Muscle layer of duodenum (tissue), 2 donors: ENCODE data around the gene REN.

Source experiments
- H3K27ac ChIP-seq: one replicate; pipeline ENCODE4 v1.7.0; 2013; ENCODE audit warnings: mild to moderate bottlenecking, low read length
- H3K27me3 ChIP-seq: one replicate; pipeline ENCODE4 v1.7.0; 2013; ENCODE audit warnings: low read depth, mild to moderate bottlenecking, control low read depth, low read length
- H3K36me3 ChIP-seq, 2 donors: one replicate each; pipeline ENCODE4 v1.7.0; 2013; ENCODE audit warnings: low read length in 2 of 2, control low read depth in 1 of 2, mild to moderate bottlenecking in 1 of 2; ENCODE audit not compliant: insufficient read depth in 2 of 2, control insufficient read depth in 1 of 2
- H3K4me1 ChIP-seq, 2 donors: one replicate each; pipeline ENCODE4 v1.7.0; 2013; ENCODE audit warnings: low read length in 2 of 2, mild to moderate bottlenecking in 2 of 2, control low read depth in 1 of 2, moderate library complexity in 1 of 2; ENCODE audit not compliant: insufficient read depth in 2 of 2, control insufficient read depth in 1 of 2
- H3K4me3 ChIP-seq, 2 donors: one replicate each; pipeline ENCODE4 v1.7.0; 2013; ENCODE audit warnings: low read length in 2 of 2, low read depth in 1 of 2, mild to moderate bottlenecking in 1 of 2
- H3K9me3 ChIP-seq, 2 donors: one replicate each; pipeline ENCODE4 v1.7.0; 2013; ENCODE audit warnings: low read length in 2 of 2, control low read depth in 1 of 2, mild to moderate bottlenecking in 1 of 2; ENCODE audit not compliant: control insufficient read depth in 1 of 2
- donor health status: healthy.

The REN gene

DNA sequence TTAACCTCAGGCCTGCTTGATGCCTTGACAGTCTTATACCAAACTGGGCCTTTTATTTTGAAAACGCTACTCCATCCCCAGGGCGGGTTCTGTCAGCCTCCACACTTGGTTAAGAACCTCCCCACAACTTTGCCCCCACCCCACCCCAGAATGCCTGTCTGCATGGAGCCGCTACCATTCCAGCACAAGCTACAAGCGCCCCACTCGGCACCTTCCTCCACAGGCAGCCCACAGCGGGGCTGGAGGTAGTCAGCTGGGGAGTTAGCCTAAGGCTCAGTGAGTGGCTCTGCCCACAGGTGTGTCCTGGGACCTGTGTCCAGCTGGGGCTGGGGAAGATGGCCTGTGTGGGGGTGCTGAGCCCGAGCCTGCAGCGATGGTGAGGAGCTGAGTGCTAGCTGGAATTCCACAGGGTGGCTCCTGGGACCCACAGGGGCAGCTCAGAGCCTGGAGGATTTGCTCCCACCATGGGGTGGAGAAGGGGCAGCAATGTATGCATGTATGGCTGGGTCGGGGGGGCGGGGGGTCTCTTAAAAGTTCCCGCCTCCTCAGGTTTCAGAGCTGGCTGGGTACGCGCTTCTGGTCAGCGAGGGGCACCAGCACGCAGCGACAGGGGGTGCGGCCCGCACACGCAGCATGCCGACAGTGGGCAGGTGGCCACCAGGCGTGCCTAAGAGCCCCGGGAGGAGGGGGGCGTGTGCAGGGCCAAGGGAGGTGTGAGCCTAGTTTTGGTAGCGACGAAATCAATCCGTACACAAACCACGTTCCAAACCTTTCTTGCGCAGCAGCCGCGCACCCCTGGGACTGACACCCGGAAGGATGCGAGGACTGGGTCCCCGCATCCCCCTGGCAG, 15.2 kb downstream of the REN start:
- H3K36me3 ChIP-seq, result no peaks in the 10 kb centered on the region
- H3K4me1 ChIP-seq, result peaks cover 0 to 8% of the 10 kb centered on the region in 2 donors
- H3K27me3 ChIP-seq, result no peaks in the 10 kb centered on the region
- peak overlapping the region; percentile 26 to 72 for H3K4me3 ChIP-seq
- H3K9me3 ChIP-seq, result no peaks in the 10 kb centered on the region
- H3K27ac ChIP-seq, result no peak overlapping the region

GRCh38 chr1:204149635-204150565, 16.2 kb downstream of the REN start:
- no peak overlapping the region for H3K27ac ChIP-seq
- H3K4me1 ChIP-seq, result peaks cover 0 to 8% of the 10 kb centered on the region in 2 donors
- H3K27me3 ChIP-seq, result no peaks in the 10 kb centered on the region
- H3K9me3 ChIP-seq, result no peaks in the 10 kb centered on the region
- no peaks in the 10 kb centered on the region for H3K36me3 ChIP-seq
- H3K4me3 ChIP-seq, result peak overlapping the region in 1 of 2 donors; percentile 7

GRCh38 chr1:204149107-204149506, 17.0 kb downstream of the REN start:
- H3K4me1 ChIP-seq, result peaks cover 0 to 8% of the 10 kb centered on the region in 2 donors
- no peaks in the 10 kb centered on the region for H3K36me3 ChIP-seq
- no peak overlapping the region for H3K27ac ChIP-seq
- H3K9me3 ChIP-seq, result no peaks in the 10 kb centered on the region
- no peak overlapping the region for H3K4me3 ChIP-seq
- no peaks in the 10 kb centered on the region for H3K27me3 ChIP-seq

- Histone ChIP-seq H3K27me3 (no peaks in the 10 kb centered on the region), H3K36me3 (no peaks in the 10 kb centered on the region), H3K4me1 (peaks cover 0 to 6% of the 10 kb centered on the region in 2 donors), H3K4me3 (no peak overlapping the region), H3K9me3 (no peaks in the 10 kb centered on the region), H3K27ac (no peak overlapping the region)
These were observed 18.4 kb downstream of the REN start for GRCh38 chr1:204147406-204148383.

- H3K27me3 ChIP-seq, result no peaks in the 10 kb centered on the region
- H3K9me3 ChIP-seq, result no peaks in the 10 kb centered on the region
- no peak overlapping the region for H3K4me3 ChIP-seq
- H3K36me3 ChIP-seq, result no peaks in the 10 kb centered on the region
- no peaks in the 10 kb centered on the region for H3K4me1 ChIP-seq
- no peak overlapping the region for H3K27ac ChIP-seq
These were observed 19.2 kb downstream of the REN start for GRCh38 chr1:204146965-204147364.

DNA sequence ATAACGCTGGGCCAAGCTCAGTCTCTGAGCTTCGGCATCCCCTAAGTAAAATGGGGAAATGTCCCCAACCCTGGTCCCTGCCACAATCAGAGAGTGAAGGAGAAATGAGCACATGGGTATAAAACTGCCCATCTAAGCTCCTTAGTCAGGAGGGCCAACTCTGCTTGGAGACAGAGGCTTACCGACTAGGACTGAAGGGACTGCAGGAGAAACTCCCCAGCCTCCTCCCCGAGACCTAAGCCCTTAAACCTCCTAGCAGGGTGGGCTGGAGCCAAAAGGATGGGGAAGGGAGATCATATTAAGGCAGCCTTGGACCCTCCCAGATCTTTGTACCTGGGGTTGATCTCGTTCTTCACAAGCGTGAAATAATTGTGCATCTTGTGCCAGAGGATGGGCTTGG, 19.8 kb downstream of the REN start:
- H3K36me3 ChIP-seq, result no peaks in the 10 kb centered on the region
- no peak overlapping the region for H3K4me3 ChIP-seq
- H3K9me3 ChIP-seq, result no peaks in the 10 kb centered on the region
- no peak overlapping the region for H3K27ac ChIP-seq
- no peaks in the 10 kb centered on the region for H3K27me3 ChIP-seq
- H3K4me1 ChIP-seq, result no peaks in the 10 kb centered on the region

DNA sequence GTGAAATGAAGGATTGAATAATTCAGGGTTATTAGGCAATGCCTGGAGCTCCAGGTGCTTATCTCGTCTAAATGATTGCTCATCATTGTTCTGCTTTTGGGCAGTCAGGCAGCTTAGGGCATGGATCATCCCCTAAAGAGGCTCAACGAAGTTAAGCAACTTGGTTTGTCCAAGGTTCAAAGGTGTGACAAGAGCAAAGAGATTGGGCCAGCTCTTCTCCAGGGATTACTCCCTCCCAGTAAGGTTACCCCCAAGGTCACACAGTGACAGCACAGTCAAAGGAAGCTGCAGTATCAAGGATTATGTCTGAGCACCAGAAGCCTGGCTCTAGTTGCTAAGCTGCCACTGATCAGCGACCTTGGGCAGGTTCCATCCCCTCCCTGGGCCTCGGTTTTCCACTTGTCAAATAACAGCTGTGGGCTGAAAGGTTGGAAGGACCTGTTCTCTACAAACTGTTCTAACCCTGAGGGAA, 21.1 kb downstream of the REN start:
- Histone ChIP-seq H3K4me1 (no peaks in the 10 kb centered on the region), H3K9me3 (no peaks in the 10 kb centered on the region), H3K27ac (no peak overlapping the region), H3K4me3 (no peak overlapping the region), H3K27me3 (no peaks in the 10 kb centered on the region), H3K36me3 (peaks cover 0 to 2% of the 10 kb centered on the region in 2 donors)

- no peak overlapping the region for H3K4me3 ChIP-seq
- peaks cover 0 to 18% of the 10 kb centered on the region in 2 donors for H3K36me3 ChIP-seq
- H3K27ac ChIP-seq, result no peak overlapping the region
- H3K9me3 ChIP-seq, result no peaks in the 10 kb centered on the region
- H3K4me1 ChIP-seq, result no peaks in the 10 kb centered on the region
- no peaks in the 10 kb centered on the region for H3K27me3 ChIP-seq
These were observed 22.7 kb downstream of the REN start for GRCh38 chr1:204143276-204144041.

- no peak overlapping the region for H3K4me3 ChIP-seq
- no peaks in the 10 kb centered on the region for H3K9me3 ChIP-seq
- H3K36me3 ChIP-seq, result peaks cover 0 to 22% of the 10 kb centered on the region in 2 donors
- no peaks in the 10 kb centered on the region for H3K4me1 ChIP-seq
- no peaks in the 10 kb centered on the region for H3K27me3 ChIP-seq
- no peak overlapping the region for H3K27ac ChIP-seq
These were observed 23.8 kb downstream of the REN start for GRCh38 chr1:204142032-204142974.
